IMR-90 (cell line): ENCODE results near the gene JSRP1. TPM values are rescaled to one million over a fixed set of nuclear protein-coding genes. Genes with fewer than 3 reads are reported as not detected.

Experiments
- ATAC-seq: fragments of 200-7000 bp; cut with Tn5 transposase; 2 replicates; pipeline ENCODE4 v1.9.1; 2020; ENCODE audit warnings: low read depth, mild to moderate bottlenecking, moderate library complexity
- BruUV-seq: library from RNA; stranded (reverse); fragments of 400-500 nt; replicated peaks from 2 replicates; lab custom pipeline; 2021; lab: Mats Ljungman, UMichigan
- CTCF ChIA-PET: fragments of 300-600 bp; formaldehyde crosslinking; extraction: SDS; loops from one replicate; lab custom pipeline; 2021; ENCODE audit warnings: antibody characterized with exemption; lab: Yijun Ruan, JAX
- POLR2A ChIA-PET: fragments of 300-600 bp; sonication (Branson Sonifier 250); formaldehyde crosslinking; loops from one replicate; lab custom pipeline; 2022; ENCODE audit warnings: antibody characterized with exemption; ENCODE audit not compliant: unreplicated experiment; lab: Charles Lee
- DNase-seq: peaks from one replicate; pipeline ENCODE4 v3.0.0; 2013
- H2AFZ ChIP-seq: replicated peaks from 2 replicates; pipeline ENCODE3; 2013; ENCODE audit warnings: low read length, mild to moderate bottlenecking; ENCODE audit not compliant: poor library complexity
- H2AK5ac ChIP-seq: 2 replicates; pipeline ENCODE4 v1.6.1; 2013; ENCODE audit warnings: low read depth, low read length, inconsistent platforms
- H2AK9ac ChIP-seq: replicated peaks from 2 replicates; pipeline ENCODE3; 2013; ENCODE audit warnings: mild to moderate bottlenecking, low read depth, low read length, moderate library complexity; ENCODE audit not compliant: poor library complexity
- H2BK120ac ChIP-seq: 2 replicates; pipeline ENCODE4 v1.6.1; 2013; ENCODE audit warnings: low read depth, low read length, inconsistent platforms
- H2BK15ac ChIP-seq: 3 replicates; pipeline ENCODE4 v1.6.1; 2013; ENCODE audit warnings: low read depth, low read length, inconsistent platforms
- H2BK20ac ChIP-seq: 2 replicates; pipeline ENCODE4 v1.6.1; 2013; ENCODE audit warnings: low read depth, mild to moderate bottlenecking, inconsistent platforms, low read length, moderate library complexity
- H2BK5ac ChIP-seq: 2 replicates; pipeline ENCODE4 v1.6.1; 2013; ENCODE audit warnings: mild to moderate bottlenecking, low read depth, low read length, inconsistent platforms; ENCODE audit not compliant: poor library complexity, severe bottlenecking
- H3K14ac ChIP-seq: replicated peaks from 2 replicates; pipeline ENCODE4 v1.6.1; 2013; ENCODE audit warnings: low read depth, low read length, inconsistent platforms
- H3K18ac ChIP-seq: 2 replicates; pipeline ENCODE4 v1.6.1; 2013; ENCODE audit warnings: low read depth, low read length, control low read depth
- H3K23ac ChIP-seq: 2 replicates; pipeline ENCODE4 v1.6.1; 2013; ENCODE audit warnings: low read depth, low read length, inconsistent platforms
- H3K27ac ChIP-seq: 2 replicates; pipeline ENCODE4 v1.5.1; 2013; ENCODE audit warnings: mild to moderate bottlenecking, control low read depth, low read length; ENCODE audit not compliant: insufficient read depth
- H3K27me3 ChIP-seq: 2 replicates; pipeline ENCODE4 v1.6.1; 2013; ENCODE audit warnings: low read length; ENCODE audit not compliant: control insufficient read depth, insufficient read depth
- H3K36me3 ChIP-seq: 2 replicates; pipeline ENCODE4 v1.6.1; 2013; ENCODE audit warnings: low read length, mixed read lengths; ENCODE audit not compliant: control insufficient read depth, insufficient read depth
- H3K4ac ChIP-seq: 2 replicates; pipeline ENCODE4 v1.6.1; 2013; ENCODE audit warnings: low read depth, low read length, inconsistent platforms
- H3K4me1 ChIP-seq: 2 replicates; pipeline ENCODE4 v1.6.1; 2013; ENCODE audit warnings: low read length, mixed read lengths; ENCODE audit not compliant: control insufficient read depth, insufficient read depth
- H3K4me2 ChIP-seq: 2 replicates; pipeline ENCODE4 v1.6.1; 2013; ENCODE audit warnings: low read depth, mild to moderate bottlenecking, control low read depth, low read length, moderate library complexity
- H3K4me3 ChIP-seq: 2 replicates; pipeline ENCODE4 v1.5.1; 2013; ENCODE audit warnings: low read depth, mild to moderate bottlenecking, control low read depth, low read length, moderate library complexity; ENCODE audit not compliant: insufficient read depth
- H3K56ac ChIP-seq: 2 replicates; pipeline ENCODE4 v1.6.1; 2013; ENCODE audit warnings: low read length, inconsistent platforms; ENCODE audit not compliant: insufficient read depth; ENCODE audit errors: extremely low read depth
- H3K79me1 ChIP-seq, 2 experiments: 2 replicates each; pipeline ENCODE4 v1.6.1; 2013; ENCODE audit warnings: low read length in 2 of 2, inconsistent platforms in 1 of 2, low read depth in 1 of 2
- H3K9ac ChIP-seq: 2 replicates; pipeline ENCODE4 v1.6.1; 2013; ENCODE audit warnings: low read depth, low read length, control low read depth
- H3K9me1 ChIP-seq: 2 replicates; pipeline ENCODE4 v1.6.1; 2013; ENCODE audit warnings: low read length, inconsistent platforms; ENCODE audit not compliant: insufficient read depth
- H3K9me3 ChIP-seq: 2 replicates; pipeline ENCODE4 v1.6.1; 2013; ENCODE audit warnings: low read length; ENCODE audit not compliant: control insufficient read depth, insufficient read depth
- H4K20me1 ChIP-seq: 2 replicates; pipeline ENCODE4 v1.6.1; 2013; ENCODE audit warnings: low read length, inconsistent platforms; ENCODE audit not compliant: insufficient read depth
- H4K5ac ChIP-seq: 2 replicates; pipeline ENCODE4 v1.6.1; 2013; ENCODE audit warnings: mild to moderate bottlenecking, low read depth, low read length, control low read depth
- H4K8ac ChIP-seq, 2 experiments: 2 replicates each; pipeline ENCODE4 v1.6.1; 2013; ENCODE audit warnings: low read depth in 2 of 2, low read length in 2 of 2, control low read depth in 1 of 2, inconsistent platforms in 1 of 2
- H4K91ac ChIP-seq: 2 replicates; pipeline ENCODE4 v1.6.1; 2013; ENCODE audit warnings: low read depth, low read length, inconsistent platforms; ENCODE audit not compliant: insufficient read depth
- MXI1 ChIP-seq: IDR thresholded peaks from 2 replicates; pipeline ENCODE4 v1.6.1; 2012; ENCODE audit warnings: low read depth, mild to moderate bottlenecking, low read length, moderate library complexity, borderline replicate concordance
- POLR2A ChIP-seq: IDR thresholded peaks from 2 replicates; pipeline ENCODE4 v1.6.1; 2012; ENCODE audit warnings: mild to moderate bottlenecking, low read depth, low read length
- RFX5 ChIP-seq: IDR thresholded peaks from 2 replicates; pipeline ENCODE4 v1.8.0; 2012; ENCODE audit warnings: low read depth, mild to moderate bottlenecking, low read length, moderate library complexity
- SMC3 ChIP-seq: fragments of 150-350 bp; IDR thresholded peaks from 2 replicates; pipeline ENCODE4 v1.6.1; 2016; ENCODE audit warnings: low read depth, mild to moderate bottlenecking, antibody characterized with exemption, low read length, moderate library complexity
- WGBS, 2 experiments: methylation state at CpG; one replicate each; pipeline versions ENCODE4 v1.1.5 to v1.1.7; 2013; ENCODE audit warnings: missing lambda C conversion rate in 2 of 2; ENCODE audit not compliant: insufficient read length in 1 of 2; ENCODE audit errors: extremely low coverage in 2 of 2; 5-methylcytosine and 5-hydroxymethylcytosine counted together
- dilution Hi-C: fragments of 300-500 bp; cut with HindIII; formaldehyde crosslinking; loops from one replicate; pipeline ENCODE4 v1.14.3; 2018; ENCODE audit warnings: low sequenced_read_pairs; ENCODE audit not compliant: unreplicated experiment
- in situ Hi-C: fragments of 300-500 bp; cut with MboI; formaldehyde crosslinking; loops from 3 replicates; pipeline ENCODE4 v1.14.3; 2019; ENCODE audit warnings: low sequenced_read_pairs, inconsistent platforms, mixed read lengths
- intact Hi-C: fragments of 100-400 bp; cut with micrococcal nuclease; formaldehyde crosslinking; loops from 2 replicates; pipeline ENCODE4 v1.10.0; 2022
- polyA plus RNA-seq, 3 experiments: library from polyadenylated mRNA; depleted of rRNA; stranded (reverse); fragments of >200 nt; gene quantifications; 2 replicates each; pipeline ENCODE4 v1.2.3, GENCODE V29; 2012; ENCODE audit warnings: low replicate concordance in 1 of 3
- total RNA-seq: library from RNA; depleted of rRNA; stranded (reverse); fragments of >200 nt; gene quantifications from 2 replicates; pipeline ENCODE4 v1.2.3, GENCODE V29; 2012
- TF ChIP-seq, protein P1 (sequence below): fragments of 150-350 bp; IDR thresholded peaks from 2 replicates; pipeline ENCODE4 v1.6.1; 2017; ENCODE audit warnings: mild to moderate bottlenecking, antibody characterized with exemption, low read length, low read depth

The JSRP1 gene
- total and polyA plus RNA-seq, 2 of the 4 experiments (the other 2 are of a cell fraction) = not detected

- dilution Hi-C loops (no loop called here), in situ Hi-C loops (no loop called here), intact Hi-C loops (no loop called here)
- Histone ChIP-seq H4K91ac (no peak overlapping the region), H2AFZ (no peak overlapping the region), H2BK120ac (no peak overlapping the region), H3K9me3 (no peaks in the 10 kb centered on the region), H4K20me1 (peaks cover 2% of the 10 kb centered on the region; the same call in 1 of the 2 replicates), H3K56ac (no peak overlapping the region), H3K9me1 (0 out of 2 replicates have a peak, but pooled peaks cover 3% of the 10 kb centered on the region), H3K27ac (no peak overlapping the region), H3K27me3 (no peaks in the 10 kb centered on the region), H3K23ac (no peak overlapping the region), H3K36me3 (peaks cover 57% of the 10 kb centered on the region), H3K79me1 (peaks cover 20 to 73% of the 10 kb centered on the region in 2 experiments), H3K14ac (no peak overlapping the region), H3K9ac (no peak overlapping the region), H3K4ac (no peak overlapping the region), H2BK20ac (no peak overlapping the region), H2BK15ac (no peak overlapping the region), H2AK9ac (no peak overlapping the region), H3K18ac (no peak overlapping the region), H2AK5ac (no peak overlapping the region), H3K4me2 (no peak overlapping the region), H2BK5ac (no peak overlapping the region), H3K4me3 (no peak overlapping the region), H4K8ac (no peak overlapping the region), H3K4me1 (peaks cover 8% of the 10 kb centered on the region), H4K5ac (no peak overlapping the region)
- POLR2A ChIA-PET = no interaction called here
- ATAC-seq (no peak), DNase-seq (no peak)
- TF ChIP-seq RFX5 = no peak
- TF ChIP-seq POLR2A = no peak
- no peak for TF ChIP-seq MXI1
- TF ChIP-seq, protein P1, sequence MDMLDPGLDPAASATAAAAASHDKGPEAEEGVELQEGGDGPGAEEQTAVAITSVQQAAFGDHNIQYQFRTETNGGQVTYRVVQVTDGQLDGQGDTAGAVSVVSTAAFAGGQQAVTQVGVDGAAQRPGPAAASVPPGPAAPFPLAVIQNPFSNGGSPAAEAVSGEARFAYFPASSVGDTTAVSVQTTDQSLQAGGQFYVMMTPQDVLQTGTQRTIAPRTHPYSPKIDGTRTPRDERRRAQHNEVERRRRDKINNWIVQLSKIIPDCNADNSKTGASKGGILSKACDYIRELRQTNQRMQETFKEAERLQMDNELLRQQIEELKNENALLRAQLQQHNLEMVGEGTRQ = no peak
- no peak for TF ChIP-seq SMC3
- 100% methylated on average over 4 of the region's 21 CpGs; no CpG with 5 or more reads in 1 of the 2 experiments for WGBS, 2 experiments
- CTCF ChIA-PET = no interaction called here
- no TSS peak for BruUV-seq
Observed at GRCh38 chr19:2210206-2210605, 46.0 kb downstream of the JSRP1 start.
